K562 (cell line): ENCODE results near the gene KASH5. TPM values are rescaled to one million over a fixed set of nuclear protein-coding genes. Genes with fewer than 3 reads are reported as not detected.

Source experiments
- CBX1 ChIP-seq: sonication (generic); IDR thresholded peaks from 2 replicates; pipeline ENCODE4 v1.6.1; 2016; ENCODE audit warnings: antibody characterized with exemption, low read depth, mild to moderate bottlenecking
- ILF3 ChIP-seq: fragments of 450-650 bp; IDR thresholded peaks from 2 replicates; pipeline ENCODE4 v1.6.1; 2018; ENCODE audit warnings: antibody characterized with exemption, mild to moderate bottlenecking, moderate library complexity, borderline replicate concordance
- NR2C1 ChIP-seq, 2 experiments: fragments of 450-650 bp; IDR thresholded peaks; 2 replicates each; pipeline ENCODE4 v1.6.1; 2017; ENCODE audit warnings: mild to moderate bottlenecking in 2 of 2, antibody characterized with exemption in 1 of 2, inconsistent platforms in 1 of 2, missing compliant biosample characterization in 1 of 2, missing genetic modification characterization in 1 of 2
- PRPF4 ChIP-seq: fragments of 200-400 bp; formaldehyde crosslinking; IDR thresholded peaks from one replicate; pipeline ENCODE4 v1.6.1; 2017; ENCODE audit warnings: low read length, low read depth, mild to moderate bottlenecking; ENCODE audit not compliant: insufficient read depth, poor library complexity, severe bottlenecking
- SIX5 ChIP-seq, 2 experiments: IDR thresholded peaks; 2 replicates each; pipeline ENCODE4 v1.6.1; 2011; ENCODE audit warnings: low read length in 2 of 2, borderline replicate concordance in 1 of 2, low read depth in 1 of 2, mild to moderate bottlenecking in 1 of 2, moderate library complexity in 1 of 2; ENCODE audit not compliant: insufficient read depth in 1 of 2
- ZFP36 ChIP-seq: fragments of 150-350 bp; IDR thresholded peaks from 2 replicates; pipeline ENCODE4 v1.6.1; 2018; ENCODE audit warnings: low read length, low read depth; ENCODE audit not compliant: partially characterized antibody
- ZNF174 ChIP-seq: fragments of 250-450 bp; sonication (Bioruptor Pico); IDR thresholded peaks from 2 replicates; pipeline ENCODE4 v1.4.0; 2020; ENCODE audit warnings: mild to moderate bottlenecking
- ZNF347 ChIP-seq: fragments of 450-650 bp; formaldehyde crosslinking; IDR thresholded peaks from 2 replicates; pipeline ENCODE4 v1.4.0; 2020; ENCODE audit warnings: low read depth, mild to moderate bottlenecking, moderate library complexity
- ZNF707 ChIP-seq: fragments of 250-450 bp; sonication (Bioruptor Pico); conservative IDR thresholded peaks from 2 replicates; pipeline ENCODE4 v1.8.0; 2022; ENCODE audit warnings: inconsistent platforms, mild to moderate bottlenecking, moderate library complexity
- polyA plus RNA-seq, 8 experiments: library from polyadenylated mRNA; depleted of rRNA in 4 of 8; stranded (reverse) in 5 of 8; unstranded in 3 of 8; fragments of >200 nt; fragmentation: Nextera tagmentation in 2 of 8; fragmentation: Illumina TruSeq in 1 of 8; extraction: Ambion mirVana in 2 of 8; extraction: Trizol in 1 of 8; gene quantifications; 2 replicates each; pipeline versions ENCODE4 v1.2.1 to v1.2.3, GENCODE V29; 2011 to 2014; ENCODE audit warnings: inconsistent platforms in 1 of 8, missing spikeins in 1 of 8
- total RNA-seq, 7 experiments: library from RNA; depleted of rRNA in 6 of 7; stranded (reverse); fragments of >200 nt in 6 of 7; fragmentation: Illumina TruSeq in 2 of 7; extraction: Trizol in 2 of 7; gene quantifications; 2 replicates each; pipeline versions ENCODE4 v1.2.1 to v1.2.3, GENCODE V29; 2011 to 2021; ENCODE audit warnings: low replicate concordance in 1 of 7
- TF ChIP-seq, protein P1 (sequence below), 2 experiments: fragments of 450-650 bp in 1 of 2; sonication (generic) in 1 of 2; formaldehyde crosslinking in 1 of 2; IDR thresholded peaks; 2 replicates each; pipeline versions ENCODE4 v1.7.1 to v1.9.0; 2016 to 2022; ENCODE audit warnings: inconsistent platforms in 1 of 2, mild to moderate bottlenecking in 1 of 2, missing genetic modification reagents in 1 of 2
- TF ChIP-seq, protein P2 (sequence below): fragments of 450-650 bp; IDR thresholded peaks from 2 replicates; pipeline ENCODE4 v1.6.1; 2017; ENCODE audit warnings: antibody characterized with exemption, mild to moderate bottlenecking
- TF ChIP-seq, protein P3 (sequence below): sonication (generic); IDR thresholded peaks from 2 replicates; pipeline ENCODE4 v1.6.1; 2016

The KASH5 gene
- total and polyA plus RNA-seq, 9 of the 15 experiments (the other 6 are each of a cell fraction or from before 2014, with no cell fraction given) = 0.07 to 0.84 (median 0.34) TPM; not detected in 1

DNA sequence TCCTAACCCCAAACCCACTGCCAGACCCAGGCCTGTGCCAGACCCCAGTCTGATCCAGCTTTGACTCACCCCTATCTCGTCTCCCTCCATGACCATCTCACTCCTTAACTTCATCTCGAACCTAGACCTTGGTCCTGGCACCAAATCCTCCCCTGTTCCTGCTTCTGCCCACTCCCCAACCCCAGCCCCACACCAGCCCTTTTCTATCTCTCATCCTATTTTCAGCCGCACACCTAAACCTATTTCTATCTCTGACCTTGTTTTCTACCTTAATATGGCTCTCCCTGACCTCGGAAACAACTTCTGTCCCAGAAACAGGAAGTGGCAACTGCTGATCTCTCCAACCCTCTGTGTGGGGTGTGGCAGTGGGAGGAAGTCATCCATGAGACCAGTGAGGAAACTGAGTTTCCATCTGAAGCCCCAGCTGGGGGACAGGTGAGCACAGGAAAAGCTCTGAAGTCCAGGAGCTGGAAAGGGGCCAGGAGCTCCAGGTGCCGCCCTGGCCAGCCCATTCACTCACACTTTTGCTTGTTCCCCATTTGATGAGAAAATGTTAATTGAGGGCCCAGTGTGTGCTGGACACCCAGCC, 21.5 kb downstream of the KASH5 start (continued):
- TF ChIP-seq, protein P1, sequence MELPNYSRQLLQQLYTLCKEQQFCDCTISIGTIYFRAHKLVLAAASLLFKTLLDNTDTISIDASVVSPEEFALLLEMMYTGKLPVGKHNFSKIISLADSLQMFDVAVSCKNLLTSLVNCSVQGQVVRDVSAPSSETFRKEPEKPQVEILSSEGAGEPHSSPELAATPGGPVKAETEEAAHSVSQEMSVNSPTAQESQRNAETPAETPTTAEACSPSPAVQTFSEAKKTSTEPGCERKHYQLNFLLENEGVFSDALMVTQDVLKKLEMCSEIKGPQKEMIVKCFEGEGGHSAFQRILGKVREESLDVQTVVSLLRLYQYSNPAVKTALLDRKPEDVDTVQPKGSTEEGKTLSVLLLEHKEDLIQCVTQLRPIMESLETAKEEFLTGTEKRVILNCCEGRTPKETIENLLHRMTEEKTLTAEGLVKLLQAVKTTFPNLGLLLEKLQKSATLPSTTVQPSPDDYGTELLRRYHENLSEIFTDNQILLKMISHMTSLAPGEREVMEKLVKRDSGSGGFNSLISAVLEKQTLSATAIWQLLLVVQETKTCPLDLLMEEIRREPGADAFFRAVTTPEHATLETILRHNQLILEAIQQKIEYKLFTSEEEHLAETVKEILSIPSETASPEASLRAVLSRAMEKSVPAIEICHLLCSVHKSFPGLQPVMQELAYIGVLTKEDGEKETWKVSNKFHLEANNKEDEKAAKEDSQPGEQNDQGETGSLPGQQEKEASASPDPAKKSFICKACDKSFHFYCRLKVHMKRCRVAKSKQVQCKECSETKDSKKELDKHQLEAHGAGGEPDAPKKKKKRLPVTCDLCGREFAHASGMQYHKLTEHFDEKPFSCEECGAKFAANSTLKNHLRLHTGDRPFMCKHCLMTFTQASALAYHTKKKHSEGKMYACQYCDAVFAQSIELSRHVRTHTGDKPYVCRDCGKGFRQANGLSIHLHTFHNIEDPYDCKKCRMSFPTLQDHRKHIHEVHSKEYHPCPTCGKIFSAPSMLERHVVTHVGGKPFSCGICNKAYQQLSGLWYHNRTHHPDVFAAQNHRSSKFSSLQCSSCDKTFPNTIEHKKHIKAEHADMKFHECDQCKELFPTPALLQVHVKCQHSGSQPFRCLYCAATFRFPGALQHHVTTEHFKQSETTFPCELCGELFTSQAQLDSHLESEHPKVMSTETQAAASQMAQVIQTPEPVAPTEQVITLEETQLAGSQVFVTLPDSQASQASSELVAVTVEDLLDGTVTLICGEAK (IDR thresholded peaks at IDR 0.05) = peak; percentile 65
- TF ChIP-seq, protein P1 (CRISPR knock-in tag; IDR thresholded peaks at IDR 0.05) = no peak
- TF ChIP-seq, protein P2, sequence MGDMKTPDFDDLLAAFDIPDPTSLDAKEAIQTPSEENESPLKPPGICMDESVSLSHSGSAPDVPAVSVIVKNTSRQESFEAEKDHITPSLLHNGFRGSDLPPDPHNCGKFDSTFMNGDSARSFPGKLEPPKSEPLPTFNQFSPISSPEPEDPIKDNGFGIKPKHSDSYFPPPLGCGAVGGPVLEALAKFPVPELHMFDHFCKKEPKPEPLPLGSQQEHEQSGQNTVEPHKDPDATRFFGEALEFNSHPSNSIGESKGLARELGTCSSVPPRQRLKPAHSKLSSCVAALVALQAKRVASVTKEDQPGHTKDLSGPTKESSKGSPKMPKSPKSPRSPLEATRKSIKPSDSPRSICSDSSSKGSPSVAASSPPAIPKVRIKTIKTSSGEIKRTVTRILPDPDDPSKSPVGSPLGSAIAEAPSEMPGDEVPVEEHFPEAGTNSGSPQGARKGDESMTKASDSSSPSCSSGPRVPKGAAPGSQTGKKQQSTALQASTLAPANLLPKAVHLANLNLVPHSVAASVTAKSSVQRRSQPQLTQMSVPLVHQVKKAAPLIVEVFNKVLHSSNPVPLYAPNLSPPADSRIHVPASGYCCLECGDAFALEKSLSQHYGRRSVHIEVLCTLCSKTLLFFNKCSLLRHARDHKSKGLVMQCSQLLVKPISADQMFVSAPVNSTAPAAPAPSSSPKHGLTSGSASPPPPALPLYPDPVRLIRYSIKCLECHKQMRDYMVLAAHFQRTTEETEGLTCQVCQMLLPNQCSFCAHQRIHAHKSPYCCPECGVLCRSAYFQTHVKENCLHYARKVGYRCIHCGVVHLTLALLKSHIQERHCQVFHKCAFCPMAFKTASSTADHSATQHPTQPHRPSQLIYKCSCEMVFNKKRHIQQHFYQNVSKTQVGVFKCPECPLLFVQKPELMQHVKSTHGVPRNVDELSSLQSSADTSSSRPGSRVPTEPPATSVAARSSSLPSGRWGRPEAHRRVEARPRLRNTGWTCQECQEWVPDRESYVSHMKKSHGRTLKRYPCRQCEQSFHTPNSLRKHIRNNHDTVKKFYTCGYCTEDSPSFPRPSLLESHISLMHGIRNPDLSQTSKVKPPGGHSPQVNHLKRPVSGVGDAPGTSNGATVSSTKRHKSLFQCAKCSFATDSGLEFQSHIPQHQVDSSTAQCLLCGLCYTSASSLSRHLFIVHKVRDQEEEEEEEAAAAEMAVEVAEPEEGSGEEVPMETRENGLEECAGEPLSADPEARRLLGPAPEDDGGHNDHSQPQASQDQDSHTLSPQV = peak; percentile 80
- TF ChIP-seq CBX1 (no peak), ZFP36 (no peak), NR2C1 (IDR thresholded peaks at IDR 0.05) (peak; percentile 79), NR2C1 (tag; IDR thresholded peaks at IDR 0.05) (peak; percentile 72; the same call in 1 of the 2 replicates), ZNF174 (CRISPR knock-in tag) (no peak), PRPF4 (no peak), ZNF347 (CRISPR knock-in tag) (no peak), SIX5 (IDR thresholded peaks at IDR 0.05; ENCODE audit: borderline replicate concordance in 1 of 2, insufficient read depth in 1 of 2, low read depth in 1 of 2, low read length in 2 of 2) (no peak), ILF3 (no peak), ZNF707 (CRISPR knock-in tag) (no peak)
- TF ChIP-seq, protein P3, sequence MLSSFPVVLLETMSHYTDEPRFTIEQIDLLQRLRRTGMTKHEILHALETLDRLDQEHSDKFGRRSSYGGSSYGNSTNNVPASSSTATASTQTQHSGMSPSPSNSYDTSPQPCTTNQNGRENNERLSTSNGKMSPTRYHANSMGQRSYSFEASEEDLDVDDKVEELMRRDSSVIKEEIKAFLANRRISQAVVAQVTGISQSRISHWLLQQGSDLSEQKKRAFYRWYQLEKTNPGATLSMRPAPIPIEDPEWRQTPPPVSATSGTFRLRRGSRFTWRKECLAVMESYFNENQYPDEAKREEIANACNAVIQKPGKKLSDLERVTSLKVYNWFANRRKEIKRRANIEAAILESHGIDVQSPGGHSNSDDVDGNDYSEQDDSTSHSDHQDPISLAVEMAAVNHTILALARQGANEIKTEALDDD = no peak
